Measurements from ENCODE around the gene PRKCA. TPM values are rescaled to one million over a fixed set of nuclear protein-coding genes. Genes with fewer than 3 reads are reported as not detected.

The PRKCA gene
- polyA plus RNA-seq, 2 of the 4 experiments (the other 2 are of a cell fraction), result 28.8 to 65.0 TPM

- Histone ChIP-seq H3K4me2 (no peak overlapping the region), H3K27ac (no peak overlapping the region; a peak in 1 of 6 replicates), H3K9me3 (no peaks in the 10 kb centered on the region), H3K4me3 (no peak overlapping the region), H3K4me1 (peaks cover 28% of the 10 kb centered on the region)
- POLR2A ChIA-PET, result no interaction called here
- ATAC-seq (no peak), FAIRE-seq (no peak), DNase-seq (ENCODE audit: low read depth in 1 of 2, low spot score in 1 of 2) (no peak)
- TF ChIP-seq GATA3 (IDR thresholded peaks at IDR 0.05; ENCODE audit: borderline replicate concordance), result no peak
- TF ChIP-seq MAFK (IDR thresholded peaks at IDR 0.05; ENCODE audit: partially characterized antibody), result no peak
- TF ChIP-seq JUNB (IDR thresholded peaks at IDR 0.05), result no peak
- TF ChIP-seq RFX5 (IDR thresholded peaks at IDR 0.05), result no peak
- no peak for TF ChIP-seq ATOH8 (CRISPR knock-in tag; IDR thresholded peaks at IDR 0.05; ENCODE audit: low read depth)
- no peak for TF ChIP-seq MYC (IDR thresholded peaks at IDR 0.05; ENCODE audit: borderline replicate concordance, low read length)
- no peak for TF ChIP-seq PBX3 (IDR thresholded peaks at IDR 0.05)
- TF ChIP-seq NR3C1 (IDR thresholded peaks at IDR 0.05), result no peak
- no peak for TF ChIP-seq ESRRA (IDR thresholded peaks at IDR 0.05; ENCODE audit: borderline replicate concordance, low read length)
- TF ChIP-seq E2F6 (IDR thresholded peaks at IDR 0.05; ENCODE audit: borderline replicate concordance, low read depth), result no peak
- WGBS (ENCODE audit: missing lambda C conversion rate), result 87% methylated on average over 6 of the region's 6 CpGs
- CTCF ChIA-PET, result interaction anchor here (0.6 to 1.8 kb wide), 3 partner anchors 18 to 40 kb away, joined by 3 to 4 read pairs (median 3); no protein-coding TSS in a partner anchor
Observed at GRCh38 chr17:66436631-66437030, 134.2 kb downstream of the PRKCA start.

- DNase-seq (ENCODE audit: low read depth in 1 of 2, low spot score in 1 of 2) (no peak), ATAC-seq (no peak), FAIRE-seq (no peak)
- Histone ChIP-seq H3K9me3 (no peaks in the 10 kb centered on the region), H3K4me2 (no peak overlapping the region), H3K27ac (no peak overlapping the region), H3K4me3 (no peak overlapping the region), H3K4me1 (peaks cover 19% of the 10 kb centered on the region)
- 80% methylated on average over 5 of the region's 5 CpGs for WGBS (ENCODE audit: missing lambda C conversion rate)
- CTCF ChIA-PET, result interaction anchor here (0.9 to 1.8 kb wide), 2 partner anchors 17 to 237 kb away, joined by 3 to 4 read pairs; no protein-coding TSS in a partner anchor
- TF ChIP-seq ZNF302 (CRISPR knock-in tag; IDR thresholded peaks at IDR 0.05) (no peak), HOXB5 (CRISPR knock-in tag; IDR thresholded peaks at IDR 0.05) (no peak), CHD2 (IDR thresholded peaks at IDR 0.05; ENCODE audit: low read length, partially characterized antibody) (no peak), CBX2 (IDR thresholded peaks at IDR 0.05; ENCODE audit: borderline replicate concordance, low read depth) (no peak), CTCF (IDR thresholded peaks at IDR 0.05) (no peak), POLR2A (IDR thresholded peaks at IDR 0.05; ENCODE audit: low read length) (no peak)
- POLR2A ChIA-PET, result no interaction called here
Observed at GRCh38 chr17:66437476-66438026, 135.1 kb downstream of the PRKCA start.

GRCh38 chr17:66438101-66438500 lies 135.7 kb downstream of the PRKCA start:
- 87% methylated on average over 7 of the region's 7 CpGs for WGBS (ENCODE audit: missing lambda C conversion rate)
- Histone ChIP-seq H3K4me2 (no peak overlapping the region), H3K27ac (no peak overlapping the region), H3K9me3 (no peaks in the 10 kb centered on the region), H3K4me3 (no peak overlapping the region), H3K4me1 (peaks cover 14% of the 10 kb centered on the region)
- ChIA-PET POLR2A (no interaction called here), CTCF (interaction anchor here (0.9 to 1.0 kb wide), 2 partner anchors 11 to 238 kb away, joined by 3 read pairs; no protein-coding TSS in a partner anchor)
- FAIRE-seq (no peak), DNase-seq (ENCODE audit: low read depth in 1 of 2, low spot score in 1 of 2) (no peak), ATAC-seq (no peak)
- TF ChIP-seq ZFP36 (IDR thresholded peaks at IDR 0.05; ENCODE audit: borderline replicate concordance, partially characterized antibody) (no peak), HOXB13 (CRISPR knock-in tag; IDR thresholded peaks at IDR 0.05; ENCODE audit: low read depth) (no peak), RCOR1 (IDR thresholded peaks at IDR 0.05; ENCODE audit: low read depth, low read length) (no peak), MAFK (IDR thresholded peaks at IDR 0.05; ENCODE audit: partially characterized antibody) (no peak), RNF2 (IDR thresholded peaks at IDR 0.05; ENCODE audit: borderline replicate concordance, low read depth) (no peak), BHLHE40 (IDR thresholded peaks at IDR 0.05; ENCODE audit: low read depth, low read length) (no peak), CHD4 (IDR thresholded peaks at IDR 0.05; ENCODE audit: borderline replicate concordance) (no peak), HEYL (CRISPR knock-in tag; IDR thresholded peaks at IDR 0.05) (no peak), TP53 (CRISPR knock-in tag; IDR thresholded peaks at IDR 0.05) (no peak), FOXS1 (CRISPR knock-in tag; IDR thresholded peaks at IDR 0.05) (no peak), REST (IDR thresholded peaks at IDR 0.05) (no peak), TFCP2L1 (CRISPR knock-in tag; IDR thresholded peaks at IDR 0.05) (no peak)
